ENCODE results near the gene LRRC49. TPM values are rescaled to one million over a fixed set of nuclear protein-coding genes. Genes with fewer than 3 reads are reported as not detected.

Gene LRRC49, protein sequence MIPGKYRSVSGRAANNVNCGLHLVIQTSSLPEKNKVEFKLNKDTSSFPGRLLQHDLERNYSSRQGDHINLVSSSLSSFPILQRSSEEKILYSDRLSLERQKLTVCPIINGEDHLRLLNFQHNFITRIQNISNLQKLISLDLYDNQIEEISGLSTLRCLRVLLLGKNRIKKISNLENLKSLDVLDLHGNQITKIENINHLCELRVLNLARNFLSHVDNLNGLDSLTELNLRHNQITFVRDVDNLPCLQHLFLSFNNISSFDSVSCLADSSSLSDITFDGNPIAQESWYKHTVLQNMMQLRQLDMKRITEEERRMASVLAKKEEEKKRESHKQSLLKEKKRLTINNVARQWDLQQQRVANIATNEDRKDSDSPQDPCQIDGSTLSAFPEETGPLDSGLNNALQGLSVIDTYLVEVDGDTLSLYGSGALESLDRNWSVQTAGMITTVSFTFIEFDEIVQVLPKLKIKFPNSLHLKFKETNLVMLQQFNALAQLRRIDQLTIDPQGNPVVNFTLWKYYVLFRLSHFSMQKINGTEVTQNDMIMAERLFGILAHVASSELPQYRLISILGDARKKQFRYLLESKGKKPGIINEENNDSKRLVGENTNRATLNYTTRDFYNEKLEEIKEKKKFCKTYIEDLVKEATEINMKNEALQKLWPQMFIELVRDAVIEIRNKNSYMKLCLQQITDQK
- 16.7 and 23.6 TPM in 2 replicates for total RNA-seq

DNA sequence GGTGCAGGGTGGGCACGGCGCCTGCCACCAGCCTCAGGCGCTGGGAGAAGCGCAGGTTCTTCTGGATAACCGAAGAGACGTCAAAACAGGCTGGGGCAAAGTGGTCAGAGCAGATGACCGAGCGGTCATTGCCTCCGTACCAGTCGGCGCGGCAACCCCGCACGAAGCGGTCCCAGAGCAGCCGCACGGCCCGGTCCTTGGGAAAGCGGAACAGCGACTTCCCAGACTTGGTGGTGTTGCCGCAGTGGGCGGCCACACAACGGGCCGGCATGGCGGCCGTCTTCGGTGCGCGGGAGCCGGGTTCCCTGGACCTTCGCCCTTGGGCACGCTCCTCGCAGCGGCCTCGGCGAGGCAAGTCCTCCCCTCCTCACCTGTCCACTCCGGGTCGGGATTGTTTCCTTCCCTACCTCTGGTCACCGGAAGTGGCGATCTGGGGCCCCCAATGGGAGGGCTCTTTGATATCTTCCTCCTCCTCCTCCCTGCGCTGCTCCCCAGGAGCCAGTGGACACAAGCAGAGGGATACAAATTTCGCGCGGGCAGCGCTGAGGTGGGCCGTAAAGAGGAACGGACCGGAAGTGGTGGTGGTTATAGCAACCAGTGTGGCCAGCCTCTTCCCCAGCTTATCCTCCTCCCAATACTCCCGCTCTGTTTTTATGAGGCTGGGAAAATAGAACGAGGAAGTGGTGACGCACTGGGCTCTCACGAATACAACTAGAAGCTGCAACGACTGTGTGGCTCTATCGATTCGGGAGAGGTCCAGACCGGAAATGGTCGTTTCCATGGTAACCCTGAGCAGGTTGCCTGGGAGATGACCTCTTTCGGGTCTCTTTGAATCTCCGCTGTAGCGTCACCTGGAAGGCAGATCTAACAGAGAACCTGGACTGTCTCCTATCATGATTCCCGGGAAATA is at the start of gene LRRC49, which contains the start of gene THAP10:
Gene LRRC49 (plus strand): TSS at position 825 of the 910 bp plus-strand sequence. CDS start 69 bp downstream, at position 894.
Gene THAP10 (minus strand): TSS at position 432 of the 910 bp plus-strand sequence. CDS start 161 bp downstream, at position 271.

DNA sequence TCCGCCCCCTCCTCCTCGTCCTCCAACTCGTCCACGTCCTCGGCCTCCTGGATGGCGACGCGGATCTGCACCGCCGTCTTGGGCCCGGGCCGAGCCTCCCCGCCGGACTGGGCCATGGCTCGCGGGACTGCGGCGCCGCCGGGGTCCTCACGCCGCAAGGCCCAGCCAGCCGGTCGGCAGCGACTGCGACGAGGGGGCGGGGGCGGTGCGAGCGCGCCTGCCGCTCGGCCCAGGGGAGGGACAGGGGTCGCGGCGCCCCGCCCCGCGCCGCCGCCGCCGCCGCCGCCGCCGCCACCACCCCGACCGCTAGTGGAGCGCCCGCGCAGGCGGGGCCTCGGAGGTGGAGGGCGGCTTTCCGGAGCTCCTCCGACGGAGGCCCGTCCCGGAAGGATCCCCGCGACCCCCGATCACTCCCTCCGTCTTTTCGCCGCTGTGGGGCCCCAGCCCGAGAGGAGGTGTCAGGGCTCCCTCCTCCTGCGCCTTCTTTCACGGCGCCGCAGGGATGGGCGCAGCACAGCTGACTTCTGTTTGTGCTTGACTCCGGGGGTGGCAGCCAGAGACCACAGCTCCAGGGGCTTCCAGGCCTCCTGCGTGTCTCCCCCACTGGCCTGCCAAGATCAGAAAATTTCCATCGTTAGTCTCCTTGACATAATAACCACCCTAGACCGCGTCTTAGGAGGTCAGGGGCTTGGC is 38.5 kb upstream of the LRRC49 start, which contains the start of gene LARP6:
Gene LARP6 (minus strand): TSS at position 185 of the 693 bp plus-strand sequence. CDS start 69 bp downstream, at position 116.

Other genes starting within 250 kb of the LRRC49 start
- 138 and 157 TPM in 2 replicates for gene UACA, start 129.3 kb upstream of the LRRC49 start, total RNA-seq
- 83.7 and 93.6 TPM in 2 replicates for gene LARP6, start 38.7 kb upstream of the LRRC49 start, total RNA-seq
- 1.3 and 1.5 TPM in 2 replicates for gene THAP10, start 393 bp upstream of the LRRC49 start, total RNA-seq
- 13.9 and 18.8 TPM in 2 replicates for gene THSD4, start 222.6 kb downstream of the LRRC49 start, total RNA-seq